H1 (cell line): ENCODE results near the gene SLC43A2. TPM values are rescaled to one million over a fixed set of nuclear protein-coding genes. Genes with fewer than 3 reads are reported as not detected.

Source experiments
- ASH2L ChIP-seq: fragments of 200-600, 300-600 bp; sonication (generic); IDR thresholded peaks from one replicate; pipeline ENCODE4 v1.7.1; 2017; ENCODE audit warnings: low read length
- BRCA1 ChIP-seq: IDR thresholded peaks from 2 replicates; pipeline ENCODE4 v1.6.1; 2012; ENCODE audit warnings: low read depth, low read length, improper control_type of control experiment
- CHD7 ChIP-seq: fragments of 300-600 bp; sonication (generic); IDR thresholded peaks from 2 replicates; pipeline ENCODE4 v1.7.1; 2012; ENCODE audit warnings: low read length, moderate library complexity, mild to moderate bottlenecking, inconsistent platforms; ENCODE audit not compliant: insufficient replicate concordance
- EGR1 ChIP-seq: IDR thresholded peaks from 2 replicates; pipeline ENCODE4 v1.6.1; 2011; ENCODE audit warnings: low read depth, low read length, borderline replicate concordance
- EZH2 ChIP-seq: fragments of 200-600 bp; sonication (generic); IDR thresholded peaks from 2 replicates; pipeline ENCODE4 v1.7.1; 2012; ENCODE audit warnings: low read depth, mild to moderate bottlenecking, moderate library complexity, low read length, inconsistent platforms; ENCODE audit not compliant: severe bottlenecking
- SIN3A ChIP-seq, 2 experiments: IDR thresholded peaks in 1 of 2; conservative IDR thresholded peaks in 1 of 2; 2 replicates each; pipeline ENCODE4 v1.6.1; 2011 to 2012; ENCODE audit warnings: low read length in 2 of 2, improper control_type of control experiment in 1 of 2, low read depth in 1 of 2, mild to moderate bottlenecking in 1 of 2
- TBP ChIP-seq: IDR thresholded peaks from 2 replicates; pipeline ENCODE4 v1.6.1; 2011; ENCODE audit warnings: low read depth, low read length, improper control_type of control experiment
- TEAD4 ChIP-seq: IDR thresholded peaks from 2 replicates; pipeline ENCODE4 v1.6.1; 2012; ENCODE audit warnings: low read depth, low read length, inconsistent platforms, mixed read lengths
- polyA plus RNA-seq, 7 experiments: library from polyadenylated mRNA; depleted of rRNA in 3 of 7; stranded (reverse) in 5 of 7; unstranded in 2 of 7; fragments of >200 nt in 5 of 7; fragments of 200-250 nt in 2 of 7; gene quantifications; 1 replicate in 5 of 7; 2 replicates in 1 of 7; 4 replicates in 1 of 7; pipeline versions ENCODE4 v1.2.1 to v1.2.3, GENCODE V29; 2011 to 2013; ENCODE audit warnings: missing spikeins in 2 of 7, mixed read lengths in 2 of 7
- total RNA-seq: library from RNA; stranded (reverse); fragmentation: NEBNext Ultra II Directional; extraction: Animal tissue kit (Norgen Biotek cat#: 25700); gene quantifications from 2 replicates; pipeline ENCODE4 v1.2.1, GENCODE V29; 2021
- TF ChIP-seq, protein P1 (sequence below): IDR thresholded peaks from 2 replicates; pipeline ENCODE4 v1.6.1; 2012; ENCODE audit warnings: inconsistent platforms

SLC43A2 gene
- total and polyA plus RNA-seq, 2 of the 8 experiments (the other 6 are each of a cell fraction or from before 2014, with no cell fraction given) = 6.6 to 10.5 TPM

GRCh38 chr17:1643293-1643998, 14.8 kb upstream of the SLC43A2 start (continued):
- TF ChIP-seq CHD7 = no peak
- no peak for TF ChIP-seq ASH2L
- peak; percentile 26; the same call in 1 of the 2 replicates for TF ChIP-seq EGR1
- TF ChIP-seq BRCA1 = no peak
- peak; percentile 83; the same call in 1 of the 2 replicates for TF ChIP-seq TEAD4
- TF ChIP-seq, protein P1, sequence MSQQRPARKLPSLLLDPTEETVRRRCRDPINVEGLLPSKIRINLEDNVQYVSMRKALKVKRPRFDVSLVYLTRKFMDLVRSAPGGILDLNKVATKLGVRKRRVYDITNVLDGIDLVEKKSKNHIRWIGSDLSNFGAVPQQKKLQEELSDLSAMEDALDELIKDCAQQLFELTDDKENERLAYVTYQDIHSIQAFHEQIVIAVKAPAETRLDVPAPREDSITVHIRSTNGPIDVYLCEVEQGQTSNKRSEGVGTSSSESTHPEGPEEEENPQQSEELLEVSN = no peak
- no peak for TF ChIP-seq EZH2
- peak; percentile 34; the same call in 1 of the 2 replicates for TF ChIP-seq TBP
- TF ChIP-seq SIN3A (conservative IDR thresholded peaks at IDR 0.05 in 1 of 2, IDR thresholded peaks at IDR 0.05 in 1 of 2; ENCODE audit: low read depth in 1 of 2, low read length in 2 of 2) = 0 out of 4 replicates have a peak, but pooled peaks of 1 of the 2 experiments have one; percentile 78
